IPS DF 6.9 (cell line): Measurements from ENCODE around the gene ALAS2.

Source experiments
- DNase-seq: peaks from one replicate; pipeline ENCODE4 v3.0.0-alpha.2; 2013; ENCODE audit warnings: low read depth, low spot score
- H3K27ac ChIP-seq: one replicate; pipeline ENCODE4 v1.5.1; 2013; ENCODE audit warnings: low read length, control low read depth
- H3K27me3 ChIP-seq: 2 replicates; pipeline ENCODE4 v1.6.1; 2013; ENCODE audit warnings: mild to moderate bottlenecking, low read length; ENCODE audit not compliant: control insufficient read depth, insufficient read depth
- H3K36me3 ChIP-seq: 2 replicates; pipeline ENCODE4 v1.6.1; 2013; ENCODE audit warnings: low read length; ENCODE audit not compliant: control insufficient read depth, insufficient read depth
- H3K4me1 ChIP-seq: 2 replicates; pipeline ENCODE4 v1.6.1; 2013; ENCODE audit warnings: low read length; ENCODE audit not compliant: control insufficient read depth, insufficient read depth
- H3K4me3 ChIP-seq: 2 replicates; pipeline ENCODE4 v1.5.1; 2013; ENCODE audit warnings: mild to moderate bottlenecking, low read length
- H3K9me3 ChIP-seq: 2 replicates; pipeline ENCODE4 v1.6.1; 2013; ENCODE audit warnings: low read length, inconsistent platforms; ENCODE audit not compliant: control insufficient read depth, insufficient read depth
- WGBS: extraction: QIAGEN DNeasy Blood & Tissue Kit; methylation state at CpG from one replicate; pipeline ENCODE4 v1.1.7; 2013; ENCODE audit warnings: mixed read lengths, missing lambda C conversion rate; ENCODE audit not compliant: insufficient read length, insufficient coverage; 5-methylcytosine and 5-hydroxymethylcytosine counted together

ALAS2 gene

DNA sequence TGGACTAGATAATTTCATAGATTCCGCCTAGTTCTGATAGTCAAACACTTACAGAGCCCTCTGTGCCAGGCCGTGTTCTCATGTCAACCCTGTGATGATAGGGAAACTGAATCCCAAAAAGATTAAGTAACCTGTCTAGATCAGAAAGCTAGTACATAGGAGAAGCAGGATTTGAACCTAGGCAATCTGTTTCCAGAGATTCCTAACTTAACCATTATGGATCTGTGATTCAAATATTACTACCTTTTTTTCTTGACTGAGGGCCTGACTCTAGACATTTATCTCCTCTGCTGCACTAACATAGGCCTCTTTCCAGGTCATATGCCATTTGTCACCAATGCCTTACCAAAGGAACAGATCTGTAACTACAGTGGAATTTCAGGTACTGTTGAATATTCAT, 1.5 kb downstream of the ALAS2 start:
- Histone ChIP-seq H3K27me3 (no peaks in the 10 kb centered on the region), H3K4me3 (no peak overlapping the region), H3K27ac (no peak overlapping the region), H3K4me1 (no peaks in the 10 kb centered on the region), H3K9me3 (no peaks in the 10 kb centered on the region), H3K36me3 (no peaks in the 10 kb centered on the region)
- WGBS: no CpG with 5 or more reads among the region's 2 CpGs
- DNase-seq: no peak

DNA sequence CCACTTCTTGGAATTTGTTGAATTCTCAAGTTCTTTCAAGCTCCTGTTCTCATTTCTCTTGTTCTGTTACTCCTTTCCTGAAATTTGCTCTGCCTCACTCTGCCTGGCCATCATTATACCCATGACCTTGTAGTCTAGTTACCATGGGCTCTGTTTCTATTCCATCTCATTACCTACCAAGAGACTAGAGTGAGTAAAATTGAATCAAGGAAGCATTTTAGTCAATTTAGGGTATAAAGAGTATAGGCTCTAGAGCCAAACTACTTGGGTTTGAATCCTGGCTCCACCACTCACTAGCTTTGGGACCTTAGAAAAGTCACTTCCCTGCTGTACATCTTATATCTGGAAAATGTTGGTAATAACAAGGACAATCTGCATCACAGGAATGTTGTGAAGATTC, 2.2 kb downstream of the ALAS2 start:
- Histone ChIP-seq H3K36me3 (no peaks in the 10 kb centered on the region), H3K4me3 (no peak overlapping the region), H3K27me3 (no peaks in the 10 kb centered on the region), H3K27ac (no peak overlapping the region), H3K4me1 (no peaks in the 10 kb centered on the region), H3K9me3 (no peaks in the 10 kb centered on the region)
- no peak for DNase-seq

DNA sequence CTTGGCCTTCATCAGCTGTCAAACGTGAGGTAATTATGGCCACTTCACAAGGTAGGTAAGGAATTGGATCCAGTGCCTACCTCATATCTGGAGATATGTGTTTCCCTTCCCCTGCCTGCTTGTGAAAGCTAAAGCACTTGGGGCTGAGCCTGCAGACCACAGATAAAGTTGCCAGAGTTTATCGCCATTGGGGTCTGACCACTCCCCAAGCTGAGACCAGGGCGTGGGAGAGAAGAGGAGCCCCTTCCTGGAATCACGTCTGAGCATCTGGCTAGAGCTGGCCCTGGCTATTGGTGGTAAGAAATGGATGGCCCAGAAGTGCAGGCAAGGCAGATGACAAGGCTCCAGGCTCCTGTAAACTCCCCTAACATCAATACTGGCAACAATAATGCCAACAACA, 2.7 kb downstream of the ALAS2 start:
- Histone ChIP-seq H3K27ac (no peak overlapping the region), H3K36me3 (no peaks in the 10 kb centered on the region), H3K27me3 (no peaks in the 10 kb centered on the region), H3K4me3 (no peak overlapping the region), H3K4me1 (no peaks in the 10 kb centered on the region), H3K9me3 (no peaks in the 10 kb centered on the region)
- WGBS: no CpG with 5 or more reads among the region's 4 CpGs
- no peak for DNase-seq

DNA sequence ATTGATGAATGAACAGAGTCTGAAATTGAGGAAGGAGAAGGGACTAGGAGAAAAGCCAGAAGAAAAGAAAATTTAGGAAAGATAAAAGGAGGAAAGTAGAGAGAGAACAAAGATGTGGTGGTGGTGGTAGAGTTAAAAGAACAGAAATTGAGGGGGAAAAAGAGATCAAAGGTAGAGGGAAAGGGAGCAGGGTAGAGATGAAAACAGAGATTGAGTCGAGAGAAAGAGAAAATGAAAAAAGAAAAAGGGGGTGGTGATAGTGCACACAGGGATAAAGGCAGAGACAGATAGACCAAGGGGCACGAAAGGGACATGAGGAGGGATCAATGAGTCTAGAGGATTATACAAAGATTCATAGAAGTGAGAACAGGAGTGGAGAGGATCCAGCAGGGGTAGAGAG, 3.9 kb downstream of the ALAS2 start:
- H3K27me3 ChIP-seq: no peaks in the 10 kb centered on the region
- no peaks in the 10 kb centered on the region for H3K9me3 ChIP-seq
- 100% methylated on average over 1 of the region's 2 CpGs for WGBS
- H3K27ac ChIP-seq: no peak overlapping the region
- no peak overlapping the region for H3K4me3 ChIP-seq
- DNase-seq: no peak
- no peaks in the 10 kb centered on the region for H3K4me1 ChIP-seq
- H3K36me3 ChIP-seq: no peaks in the 10 kb centered on the region

DNA sequence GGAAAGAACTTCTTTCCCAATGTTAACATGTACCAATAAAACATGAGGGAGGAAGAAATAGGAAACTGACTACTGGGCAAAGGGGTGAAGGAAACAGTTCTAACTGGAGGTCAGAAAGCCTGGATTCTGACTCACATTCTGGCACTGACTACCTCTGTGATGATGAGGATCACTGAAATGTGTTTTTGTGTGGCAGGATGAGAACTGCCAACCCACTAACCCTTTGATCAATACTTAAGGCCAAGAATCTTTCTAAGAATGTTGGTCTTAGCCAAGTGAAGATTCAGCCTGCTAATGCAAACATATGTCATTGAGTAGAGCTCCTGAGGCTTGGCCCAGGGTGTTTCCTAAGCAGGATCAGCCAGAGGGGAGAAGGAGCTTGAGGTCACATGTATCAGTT, 4.6 kb downstream of the ALAS2 start:
- Histone ChIP-seq H3K27me3 (no peaks in the 10 kb centered on the region), H3K4me3 (no peak overlapping the region), H3K27ac (no peak overlapping the region), H3K9me3 (no peaks in the 10 kb centered on the region), H3K36me3 (no peaks in the 10 kb centered on the region), H3K4me1 (no peaks in the 10 kb centered on the region)
- DNase-seq: no peak

DNA sequence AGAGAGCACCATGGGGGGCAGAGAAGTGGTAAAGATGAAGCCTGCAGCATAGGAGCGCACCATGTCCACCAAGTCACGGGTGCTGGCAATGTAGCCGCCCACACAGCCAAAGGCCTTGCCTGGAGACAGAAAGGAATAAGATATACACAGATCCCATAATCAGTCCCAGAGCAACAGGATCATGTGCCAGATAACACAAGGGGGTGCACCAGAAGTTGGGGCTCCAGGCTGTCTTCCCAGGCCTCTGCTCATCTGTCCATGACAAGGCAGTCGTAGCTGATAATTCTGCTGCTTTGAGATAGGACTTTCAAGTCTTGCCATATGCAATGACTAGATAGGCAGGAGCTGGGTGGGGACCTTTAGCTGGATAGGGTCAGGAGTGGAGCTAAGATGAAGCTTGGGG, 15.9 kb downstream of the ALAS2 start:
- Histone ChIP-seq H3K27me3 (no peaks in the 10 kb centered on the region), H3K9me3 (no peaks in the 10 kb centered on the region), H3K27ac (no peak overlapping the region), H3K36me3 (no peaks in the 10 kb centered on the region), H3K4me3 (no peak overlapping the region), H3K4me1 (no peaks in the 10 kb centered on the region)
- no CpG with 5 or more reads among the region's 4 CpGs for WGBS
- no peak for DNase-seq

DNA sequence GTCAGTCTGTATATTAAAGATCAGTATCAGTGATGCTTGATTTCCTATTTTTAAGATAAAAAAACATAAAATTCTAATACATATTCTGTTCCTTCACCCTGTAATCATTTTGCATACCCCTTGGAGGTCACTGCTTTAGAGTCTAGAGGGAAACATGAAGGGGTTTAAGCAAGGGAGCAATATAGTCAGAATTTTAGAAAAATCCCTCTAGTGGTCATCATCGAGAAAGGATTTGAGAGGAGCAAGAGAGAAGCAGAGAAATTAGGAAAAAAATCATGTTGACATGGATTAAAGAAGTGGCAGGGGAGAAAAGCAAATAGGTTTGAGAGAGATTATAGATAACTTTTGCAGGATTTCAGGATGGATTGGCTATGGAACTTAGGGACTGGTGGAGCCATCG, 19.5 kb downstream of the ALAS2 start:
- no peak for DNase-seq
- no CpG with 5 or more reads among the region's 2 CpGs for WGBS
- Histone ChIP-seq H3K27ac (no peak overlapping the region), H3K36me3 (peaks cover 4% of the 10 kb centered on the region; the same call in 1 of the 2 replicates), H3K27me3 (no peaks in the 10 kb centered on the region), H3K9me3 (no peaks in the 10 kb centered on the region), H3K4me1 (0 out of 2 replicates have a peak, but pooled peaks cover 1% of the 10 kb centered on the region), H3K4me3 (no peak overlapping the region)

DNA sequence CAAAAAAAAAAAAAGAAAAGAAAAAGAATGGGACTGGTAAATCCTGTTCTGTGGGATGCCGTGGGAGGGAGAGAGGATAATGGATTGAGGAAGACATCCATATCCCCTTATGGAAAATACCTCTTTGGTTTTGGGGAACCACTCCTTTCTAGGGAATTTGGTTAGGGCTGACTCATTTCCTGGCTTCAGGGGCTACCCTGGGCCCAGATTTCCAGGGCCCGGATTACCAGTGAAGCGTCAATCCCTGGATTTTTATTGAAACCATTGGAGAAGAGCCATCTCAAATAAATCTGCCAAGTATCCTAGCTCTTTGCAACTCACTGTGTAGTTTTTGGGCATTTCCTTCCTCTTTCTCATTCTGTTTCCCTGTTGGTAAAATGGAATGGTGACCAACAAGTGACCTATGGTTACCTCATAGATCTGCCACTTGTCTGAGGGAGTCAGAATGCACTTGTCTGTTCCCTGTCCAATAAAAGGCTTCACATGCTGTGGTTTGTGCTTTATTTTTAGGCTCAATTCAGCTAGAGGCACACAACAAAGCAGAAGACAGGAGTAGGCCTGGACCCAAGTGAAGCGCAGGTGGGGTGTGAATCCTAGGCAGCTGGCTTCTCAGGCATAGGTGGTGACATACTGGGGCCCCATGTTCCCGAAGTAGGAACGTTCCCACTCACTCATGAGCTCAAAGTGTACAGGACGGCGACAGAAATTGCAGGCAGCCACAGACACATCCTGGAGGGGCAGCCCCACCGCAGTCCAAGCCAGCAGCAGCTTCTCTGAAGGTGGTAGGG, 22.0 kb downstream of the ALAS2 start:
- H3K27me3 ChIP-seq: no peaks in the 10 kb centered on the region
- peaks cover 6% of the 10 kb centered on the region; the same call in 1 of the 2 replicates for H3K36me3 ChIP-seq
- no peaks in the 10 kb centered on the region for H3K9me3 ChIP-seq
- 0 out of 2 replicates have a peak, but pooled peaks cover 1% of the 10 kb centered on the region for H3K4me1 ChIP-seq
- H3K27ac ChIP-seq: no peak overlapping the region
- no peak overlapping the region for H3K4me3 ChIP-seq
- no peak for DNase-seq
- whole genome bisulfite sequencing: no CpG with 5 or more reads among the region's 9 CpGs

DNA sequence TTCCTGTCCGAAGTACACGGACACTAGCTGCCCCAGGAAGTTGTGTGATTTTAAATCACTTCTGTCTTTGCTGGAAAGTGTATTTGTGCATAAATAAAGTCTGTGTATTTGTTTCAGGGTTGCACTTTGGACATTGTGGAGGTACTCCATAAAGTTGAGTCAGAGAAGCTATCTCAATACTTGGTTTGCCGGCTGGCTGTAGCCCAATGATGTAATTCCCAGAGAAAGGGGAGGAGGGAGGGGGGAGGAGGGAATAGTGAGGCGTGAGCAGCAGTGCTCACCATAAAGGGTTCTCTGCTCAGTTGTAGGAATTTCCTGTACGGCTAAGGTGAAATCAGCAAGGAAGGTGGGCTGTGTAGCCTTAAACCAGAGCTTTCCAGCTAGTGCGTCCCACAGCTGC, 23.1 kb downstream of the ALAS2 start:
- H3K27me3 ChIP-seq: no peaks in the 10 kb centered on the region
- 0 out of 2 replicates have a peak, but pooled peaks cover 1% of the 10 kb centered on the region for H3K4me1 ChIP-seq
- no peak overlapping the region for H3K27ac ChIP-seq
- no peaks in the 10 kb centered on the region for H3K9me3 ChIP-seq
- no peak overlapping the region for H3K4me3 ChIP-seq
- H3K36me3 ChIP-seq: peaks cover 11% of the 10 kb centered on the region; the same call in 1 of the 2 replicates
- WGBS: no CpG with 5 or more reads among the region's 6 CpGs
- DNase-seq: no peak

DNA sequence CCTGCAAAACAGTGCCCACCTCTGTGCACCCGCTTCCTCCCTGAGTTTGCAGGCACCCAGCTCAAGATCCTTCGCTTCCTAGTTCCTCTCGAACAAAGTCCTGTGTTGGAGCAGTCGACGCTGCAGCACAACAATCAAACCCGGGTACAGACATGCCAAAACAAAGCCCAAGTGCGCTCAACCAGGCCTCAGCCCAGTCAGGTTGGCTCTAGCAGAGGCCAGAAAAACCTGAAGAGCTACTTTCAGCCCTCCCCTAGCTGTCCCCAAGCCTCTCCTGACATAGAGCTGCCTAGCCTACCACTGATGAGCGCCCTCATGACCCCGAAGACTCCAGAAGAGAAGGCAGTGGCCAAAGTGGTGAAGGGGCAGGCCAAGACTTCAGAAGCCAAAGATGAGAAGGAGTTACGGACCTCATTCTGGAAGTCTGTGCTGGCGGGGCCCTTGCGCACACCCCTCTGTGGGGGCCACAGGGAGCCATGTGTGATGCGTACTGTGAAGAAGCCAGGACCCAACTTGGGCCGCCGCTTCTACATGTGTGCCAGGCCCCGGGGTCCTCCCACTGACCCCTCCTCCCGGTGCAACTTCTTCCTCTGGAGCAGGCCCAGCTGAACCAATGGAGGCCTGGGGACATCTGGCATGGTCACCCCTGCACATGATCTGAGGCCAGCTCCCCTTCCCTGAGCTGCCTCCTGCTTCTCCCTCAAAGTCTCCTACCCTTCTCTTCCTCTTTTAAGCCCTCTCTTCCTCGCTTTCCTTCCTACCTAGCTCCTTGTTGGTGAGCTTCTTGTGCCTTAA, 23.8 kb downstream of the ALAS2 start:
- no CpG with 5 or more reads among the region's 18 CpGs for WGBS
- no peak for DNase-seq
- no peaks in the 10 kb centered on the region for H3K27me3 ChIP-seq
- 0 out of 2 replicates have a peak, but pooled peaks cover 1% of the 10 kb centered on the region for H3K4me1 ChIP-seq
- no peak overlapping the region for H3K4me3 ChIP-seq
- H3K36me3 ChIP-seq: peaks cover 11% of the 10 kb centered on the region; the same call in 1 of the 2 replicates
- H3K27ac ChIP-seq: no peak overlapping the region
- H3K9me3 ChIP-seq: no peaks in the 10 kb centered on the region
